HepG2 (cell line): Measurements from ENCODE around the gene IRF5. TPM values are rescaled to one million over a fixed set of nuclear protein-coding genes. Genes with fewer than 3 reads are reported as not detected.

Experiments used
- ATRX ChIP-seq: sonication (generic); formaldehyde crosslinking; IDR thresholded peaks from 2 replicates; pipeline ENCODE4 v1.4.0; 2020; ENCODE audit warnings: missing genetic modification reagents, borderline replicate concordance
- CHCHD3 ChIP-seq: sonication (generic); formaldehyde crosslinking; IDR thresholded peaks from 2 replicates; pipeline ENCODE4 v1.8.0; 2022; ENCODE audit warnings: mild to moderate bottlenecking, missing genetic modification reagents, moderate library complexity
- CHD2 ChIP-seq: IDR thresholded peaks from 2 replicates; pipeline ENCODE4 v1.6.1; 2011; ENCODE audit warnings: low read depth, low read length, improper control_type of control experiment
- FOSL2 ChIP-seq: sonication (generic); formaldehyde crosslinking; IDR thresholded peaks from 2 replicates; pipeline ENCODE4 v1.4.0; 2020; ENCODE audit warnings: missing genetic modification reagents
- GATAD2A ChIP-seq: IDR thresholded peaks from 2 replicates; pipeline ENCODE4 v1.6.1; 2016
- GZF1 ChIP-seq: sonication (generic); formaldehyde crosslinking; IDR thresholded peaks from 2 replicates; pipeline ENCODE4 v1.5.1; 2020; ENCODE audit warnings: mild to moderate bottlenecking, missing genetic modification reagents
- KLF9 ChIP-seq: IDR thresholded peaks from 2 replicates; pipeline ENCODE4 v1.6.1; 2016; ENCODE audit warnings: low read depth
- LCORL ChIP-seq, 2 experiments: fragments of 450-650 bp in 1 of 2; sonication (generic) in 1 of 2; formaldehyde crosslinking in 1 of 2; IDR thresholded peaks; 2 replicates each; pipeline versions ENCODE4 v1.5.0 to v1.6.1; 2017 to 2020; ENCODE audit warnings: antibody characterized with exemption in 1 of 2, missing genetic modification reagents in 1 of 2
- NFE2 ChIP-seq: sonication (generic); formaldehyde crosslinking; IDR thresholded peaks from 2 replicates; pipeline ENCODE4 v1.4.0; 2020; ENCODE audit warnings: missing genetic modification reagents
- POLR2A ChIP-seq, 2 experiments: IDR thresholded peaks; 2 replicates each; pipeline ENCODE4 v1.6.1; 2011; ENCODE audit warnings: low read depth in 2 of 2, low read length in 2 of 2, mild to moderate bottlenecking in 1 of 2, moderate library complexity in 1 of 2; ENCODE audit not compliant: insufficient read depth in 1 of 2
- SCMH1 ChIP-seq: sonication (generic); formaldehyde crosslinking; IDR thresholded peaks from 2 replicates; pipeline ENCODE4 v1.9.0; 2021; ENCODE audit warnings: missing genetic modification reagents, mild to moderate bottlenecking, borderline replicate concordance
- SNAPC2 ChIP-seq: sonication (generic); formaldehyde crosslinking; IDR thresholded peaks from 2 replicates; pipeline ENCODE4 v1.8.1; 2022; ENCODE audit warnings: mild to moderate bottlenecking, missing genetic modification reagents
- STAT5B ChIP-seq: sonication (generic); formaldehyde crosslinking; IDR thresholded peaks from 2 replicates; pipeline ENCODE4 v1.4.0; 2020; ENCODE audit warnings: missing genetic modification reagents
- TAF15 ChIP-seq: fragments of 200-400 bp; formaldehyde crosslinking; IDR thresholded peaks from one replicate; pipeline ENCODE4 v1.6.1; 2018; ENCODE audit warnings: mild to moderate bottlenecking, low read depth, low read length; ENCODE audit not compliant: poor library complexity, severe bottlenecking
- TGIF2 ChIP-seq: IDR thresholded peaks from 2 replicates; pipeline ENCODE4 v1.6.1; 2016; ENCODE audit warnings: control low read depth, missing compliant biosample characterization
- XRCC5 ChIP-seq: fragments of 200-400 bp; formaldehyde crosslinking; optimal IDR thresholded peaks from 2 replicates; pipeline ENCODE3; 2017; ENCODE audit warnings: mild to moderate bottlenecking, low read length
- ZKSCAN5 ChIP-seq: sonication (generic); formaldehyde crosslinking; IDR thresholded peaks from 2 replicates; pipeline ENCODE4 v1.5.1; 2020; ENCODE audit warnings: mild to moderate bottlenecking, missing genetic modification reagents
- ZNF460 ChIP-seq: sonication (generic); formaldehyde crosslinking; IDR thresholded peaks from 2 replicates; pipeline ENCODE4 v1.5.1; 2020; ENCODE audit warnings: missing genetic modification reagents, mild to moderate bottlenecking, borderline replicate concordance
- ZNF841 ChIP-seq: sonication (generic); formaldehyde crosslinking; IDR thresholded peaks from 2 replicates; pipeline ENCODE4 v1.8.1; 2023; ENCODE audit warnings: missing genetic modification reagents, borderline replicate concordance
- polyA plus RNA-seq, 8 experiments: library from polyadenylated mRNA; depleted of rRNA in 3 of 8; stranded (reverse) in 7 of 8; unstranded in 1 of 8; fragments of >200 nt; fragmentation: Illumina TruSeq in 4 of 8; extraction: Trizol in 4 of 8; gene quantifications; 2 replicates each; pipeline versions ENCODE4 v1.2.1 to v1.2.3, GENCODE V29; 2011 to 2016; ENCODE audit warnings: low read depth in 4 of 8, missing spikeins in 1 of 8, mixed read lengths in 1 of 8; ENCODE audit not compliant: insufficient read depth in 1 of 8
- total RNA-seq, 5 experiments: library from RNA; depleted of rRNA; stranded (reverse); fragments of >200 nt; fragmentation: Illumina TruSeq; extraction: Trizol; gene quantifications; 2 replicates each; pipeline ENCODE4 v1.2.3, GENCODE V29; 2016; ENCODE audit warnings: low read depth in 1 of 5
- TF ChIP-seq, protein P1 (sequence below): sonication (generic); formaldehyde crosslinking; IDR thresholded peaks from 2 replicates; pipeline ENCODE4 v1.4.0; 2020; ENCODE audit warnings: missing genetic modification reagents
- TF ChIP-seq, protein P2 (sequence below): sonication (generic); formaldehyde crosslinking; IDR thresholded peaks from 2 replicates; pipeline ENCODE4 v1.4.0; 2020; ENCODE audit warnings: missing genetic modification reagents
- TF ChIP-seq, protein P3 (sequence below): sonication (generic); formaldehyde crosslinking; IDR thresholded peaks from 2 replicates; pipeline ENCODE4 v1.4.0; 2020; ENCODE audit warnings: low read depth, mild to moderate bottlenecking, missing genetic modification reagents
- TF ChIP-seq, protein P4 (sequence below): sonication (generic); formaldehyde crosslinking; IDR thresholded peaks from 2 replicates; pipeline ENCODE4 v1.5.0; 2020; ENCODE audit warnings: missing genetic modification reagents

IRF5 gene
- total and polyA plus RNA-seq, 2 of the 13 experiments (the other 11 are each of a cell fraction or from before 2014, with no cell fraction given): 2.0 to 2.9 TPM

DNA sequence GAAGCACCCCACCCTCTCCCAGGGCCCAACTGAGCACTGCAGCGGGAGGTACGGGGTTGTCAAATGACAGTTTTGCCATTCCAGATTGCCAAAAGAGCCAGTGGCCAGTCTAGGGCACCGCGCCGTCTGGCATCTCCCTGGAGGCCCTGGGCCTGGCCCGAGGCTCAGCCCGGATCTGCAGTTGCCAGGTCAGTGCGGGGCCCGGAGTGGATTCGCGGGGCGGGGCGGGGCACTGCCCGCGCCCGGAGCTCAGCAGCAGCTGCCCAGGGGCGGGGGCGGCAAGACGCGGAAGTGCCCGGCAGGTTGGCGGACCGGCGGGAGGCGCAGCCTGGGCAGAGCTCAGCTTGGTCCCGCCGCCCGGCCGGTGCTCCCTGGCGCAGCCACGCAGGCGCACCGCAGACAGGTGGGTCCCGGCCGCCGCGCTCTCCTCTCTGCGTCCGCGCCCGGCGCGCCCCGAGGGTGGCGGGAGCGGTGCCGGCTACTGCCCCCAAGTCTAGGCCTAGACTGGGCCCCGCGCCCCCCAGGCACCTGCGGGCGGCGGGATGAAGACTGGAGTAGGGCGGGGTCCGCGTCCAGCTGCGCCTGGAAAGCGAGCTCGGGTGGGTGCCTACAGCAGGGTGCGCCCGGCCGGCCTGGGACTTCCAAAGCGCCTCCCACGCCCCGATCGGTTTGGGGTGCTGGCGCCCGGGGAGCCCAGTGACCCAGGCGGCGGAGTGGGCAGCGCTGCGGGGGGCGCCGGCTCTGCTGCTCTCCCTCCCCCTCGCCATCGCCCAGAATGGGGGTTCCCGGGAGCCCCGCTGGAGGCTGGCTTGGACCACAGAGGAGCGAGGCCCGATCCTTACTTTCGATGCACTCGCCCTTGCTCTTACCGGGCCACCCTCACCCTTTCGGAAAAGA is at the start of gene IRF5 (continued):
- no peak for TF ChIP-seq FOSL2
- no peak for TF ChIP-seq GATAD2A (CRISPR knock-in tag)
- TF ChIP-seq LCORL (IDR thresholded peaks at IDR 0.05): no peak
- TF ChIP-seq LCORL (CRISPR knock-in tag; IDR thresholded peaks at IDR 0.05): 0 out of 2 replicates have a peak, but pooled peaks have one; percentile 43
- TF ChIP-seq GZF1 (CRISPR knock-in tag): no peak
- no peak for TF ChIP-seq ZNF460 (CRISPR knock-in tag)
- no peak for TF ChIP-seq CHD2
- TF ChIP-seq CHCHD3 (CRISPR knock-in tag): 0 out of 2 replicates have a peak, but pooled peaks have one; percentile 17
- TF ChIP-seq TGIF2 (CRISPR knock-in tag): no peak
- TF ChIP-seq XRCC5: no peak
- TF ChIP-seq, protein P1, sequence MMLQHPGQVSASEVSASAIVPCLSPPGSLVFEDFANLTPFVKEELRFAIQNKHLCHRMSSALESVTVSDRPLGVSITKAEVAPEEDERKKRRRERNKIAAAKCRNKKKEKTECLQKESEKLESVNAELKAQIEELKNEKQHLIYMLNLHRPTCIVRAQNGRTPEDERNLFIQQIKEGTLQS (CRISPR knock-in tag): no peak
- TF ChIP-seq KLF9 (CRISPR knock-in tag): no peak
- TF ChIP-seq ZNF841 (CRISPR knock-in tag): no peak
- TF ChIP-seq, protein P2, sequence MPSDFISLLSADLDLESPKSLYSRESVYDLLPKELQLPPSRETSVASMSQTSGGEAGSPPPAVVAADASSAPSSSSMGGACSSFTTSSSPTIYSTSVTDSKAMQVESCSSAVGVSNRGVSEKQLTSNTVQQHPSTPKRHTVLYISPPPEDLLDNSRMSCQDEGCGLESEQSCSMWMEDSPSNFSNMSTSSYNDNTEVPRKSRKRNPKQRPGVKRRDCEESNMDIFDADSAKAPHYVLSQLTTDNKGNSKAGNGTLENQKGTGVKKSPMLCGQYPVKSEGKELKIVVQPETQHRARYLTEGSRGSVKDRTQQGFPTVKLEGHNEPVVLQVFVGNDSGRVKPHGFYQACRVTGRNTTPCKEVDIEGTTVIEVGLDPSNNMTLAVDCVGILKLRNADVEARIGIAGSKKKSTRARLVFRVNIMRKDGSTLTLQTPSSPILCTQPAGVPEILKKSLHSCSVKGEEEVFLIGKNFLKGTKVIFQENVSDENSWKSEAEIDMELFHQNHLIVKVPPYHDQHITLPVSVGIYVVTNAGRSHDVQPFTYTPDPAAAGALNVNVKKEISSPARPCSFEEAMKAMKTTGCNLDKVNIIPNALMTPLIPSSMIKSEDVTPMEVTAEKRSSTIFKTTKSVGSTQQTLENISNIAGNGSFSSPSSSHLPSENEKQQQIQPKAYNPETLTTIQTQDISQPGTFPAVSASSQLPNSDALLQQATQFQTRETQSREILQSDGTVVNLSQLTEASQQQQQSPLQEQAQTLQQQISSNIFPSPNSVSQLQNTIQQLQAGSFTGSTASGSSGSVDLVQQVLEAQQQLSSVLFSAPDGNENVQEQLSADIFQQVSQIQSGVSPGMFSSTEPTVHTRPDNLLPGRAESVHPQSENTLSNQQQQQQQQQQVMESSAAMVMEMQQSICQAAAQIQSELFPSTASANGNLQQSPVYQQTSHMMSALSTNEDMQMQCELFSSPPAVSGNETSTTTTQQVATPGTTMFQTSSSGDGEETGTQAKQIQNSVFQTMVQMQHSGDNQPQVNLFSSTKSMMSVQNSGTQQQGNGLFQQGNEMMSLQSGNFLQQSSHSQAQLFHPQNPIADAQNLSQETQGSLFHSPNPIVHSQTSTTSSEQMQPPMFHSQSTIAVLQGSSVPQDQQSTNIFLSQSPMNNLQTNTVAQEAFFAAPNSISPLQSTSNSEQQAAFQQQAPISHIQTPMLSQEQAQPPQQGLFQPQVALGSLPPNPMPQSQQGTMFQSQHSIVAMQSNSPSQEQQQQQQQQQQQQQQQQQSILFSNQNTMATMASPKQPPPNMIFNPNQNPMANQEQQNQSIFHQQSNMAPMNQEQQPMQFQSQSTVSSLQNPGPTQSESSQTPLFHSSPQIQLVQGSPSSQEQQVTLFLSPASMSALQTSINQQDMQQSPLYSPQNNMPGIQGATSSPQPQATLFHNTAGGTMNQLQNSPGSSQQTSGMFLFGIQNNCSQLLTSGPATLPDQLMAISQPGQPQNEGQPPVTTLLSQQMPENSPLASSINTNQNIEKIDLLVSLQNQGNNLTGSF (CRISPR knock-in tag): no peak
- TF ChIP-seq SNAPC2 (CRISPR knock-in tag): no peak
- TF ChIP-seq, protein P3, sequence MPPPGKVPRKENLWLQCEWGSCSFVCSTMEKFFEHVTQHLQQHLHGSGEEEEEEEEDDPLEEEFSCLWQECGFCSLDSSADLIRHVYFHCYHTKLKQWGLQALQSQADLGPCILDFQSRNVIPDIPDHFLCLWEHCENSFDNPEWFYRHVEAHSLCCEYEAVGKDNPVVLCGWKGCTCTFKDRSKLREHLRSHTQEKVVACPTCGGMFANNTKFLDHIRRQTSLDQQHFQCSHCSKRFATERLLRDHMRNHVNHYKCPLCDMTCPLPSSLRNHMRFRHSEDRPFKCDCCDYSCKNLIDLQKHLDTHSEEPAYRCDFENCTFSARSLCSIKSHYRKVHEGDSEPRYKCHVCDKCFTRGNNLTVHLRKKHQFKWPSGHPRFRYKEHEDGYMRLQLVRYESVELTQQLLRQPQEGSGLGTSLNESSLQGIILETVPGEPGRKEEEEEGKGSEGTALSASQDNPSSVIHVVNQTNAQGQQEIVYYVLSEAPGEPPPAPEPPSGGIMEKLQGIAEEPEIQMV: no peak
- TF ChIP-seq POLR2A (IDR thresholded peaks at IDR 0.05; ENCODE audit: insufficient read depth in 1 of 2, low read depth in 2 of 2, low read length in 2 of 2): no peak
- TF ChIP-seq STAT5B (CRISPR knock-in tag): no peak
- TF ChIP-seq NFE2 (CRISPR knock-in tag): no peak
- TF ChIP-seq ATRX: no peak
- TF ChIP-seq ZKSCAN5 (CRISPR knock-in tag): no peak
- TF ChIP-seq, protein P4, sequence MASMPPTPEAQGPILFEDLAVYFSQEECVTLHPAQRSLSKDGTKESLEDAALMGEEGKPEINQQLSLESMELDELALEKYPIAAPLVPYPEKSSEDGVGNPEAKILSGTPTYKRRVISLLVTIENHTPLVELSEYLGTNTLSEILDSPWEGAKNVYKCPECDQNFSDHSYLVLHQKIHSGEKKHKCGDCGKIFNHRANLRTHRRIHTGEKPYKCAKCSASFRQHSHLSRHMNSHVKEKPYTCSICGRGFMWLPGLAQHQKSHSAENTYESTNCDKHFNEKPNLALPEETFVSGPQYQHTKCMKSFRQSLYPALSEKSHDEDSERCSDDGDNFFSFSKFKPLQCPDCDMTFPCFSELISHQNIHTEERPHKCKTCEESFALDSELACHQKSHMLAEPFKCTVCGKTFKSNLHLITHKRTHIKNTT (CRISPR knock-in tag): no peak
- no peak for TF ChIP-seq SCMH1
- no peak for TF ChIP-seq TAF15
